Measurements from ENCODE around the gene DTNB.
"Not testable (repeated sequence)": the region's sequence is repeated elsewhere in the genome, so short reads cannot be mapped to it uniquely, and the experiment has no call there.

Gene DTNB

GRCh38 chr2:25446122-25446521, 227.3 kb downstream of the DTNB start:
- DNase-seq = no peak

- no peak for DNase-seq
These were observed 227.9 kb downstream of the DTNB start for GRCh38 chr2:25445464-25445863.

GRCh38 chr2:25444608-25445270, 228.6 kb downstream of the DTNB start:
- DNase-seq = no peak

GRCh38 chr2:25443766-25444165, 229.6 kb downstream of the DTNB start:
- DNase-seq = no peak

GRCh38 chr2:25441353-25441752, 232.0 kb downstream of the DTNB start:
- DNase-seq = no peak

GRCh38 chr2:25438793-25439192, 234.6 kb downstream of the DTNB start:
- no peak for DNase-seq

- DNase-seq = no peak
These were observed 235.3 kb downstream of the DTNB start for GRCh38 chr2:25437881-25438662.

- no peak for DNase-seq
These were observed 238.0 kb downstream of the DTNB start for GRCh38 chr2:25435421-25435820.

- DNase-seq = no peak
These were observed 241.8 kb downstream of the DTNB start for GRCh38 chr2:25431604-25432003.

GRCh38 chr2:25430556-25430955, 242.8 kb downstream of the DTNB start:
- DNase-seq = no peak

GRCh38 chr2:25426326-25426725, 247.1 kb downstream of the DTNB start:
- no peak for DNase-seq

- no peak for DNase-seq
These were observed 248.8 kb downstream of the DTNB start for GRCh38 chr2:25424426-25425028.

GRCh38 chr2:25421820-25422411, 251.5 kb downstream of the DTNB start:
- no peak for DNase-seq

- no peak for DNase-seq
These were observed 252.1 kb downstream of the DTNB start for GRCh38 chr2:25421289-25421688.

GRCh38 chr2:25420820-25421237, 252.5 kb downstream of the DTNB start:
- DNase-seq = no peak

- DNase-seq = no peak
These were observed 253.6 kb downstream of the DTNB start for GRCh38 chr2:25419678-25420242.

GRCh38 chr2:25418944-25419677, 254.3 kb downstream of the DTNB start:
- DNase-seq = no peak

GRCh38 chr2:25417715-25418369, 255.5 kb downstream of the DTNB start:
- DNase-seq = no peak

- DNase-seq = no peak
These were observed 256.7 kb downstream of the DTNB start for GRCh38 chr2:25416674-25417073.

- no peak for DNase-seq
These were observed 258.6 kb downstream of the DTNB start for GRCh38 chr2:25414781-25415180.

- not testable (repeated sequence) for DNase-seq
These were observed 260.0 kb downstream of the DTNB start for GRCh38 chr2:25413409-25413808.

- no peak for DNase-seq
These were observed 261.6 kb downstream of the DTNB start for GRCh38 chr2:25411753-25412152.
